Keratinocyte (primary cell): Measurements from ENCODE around the gene LRBA. TPM values are rescaled to one million over a fixed set of nuclear protein-coding genes. Genes with fewer than 3 reads are reported as not detected.
A peak's percentile ranks its signal among the peaks of the same experiment; 100 is the strongest.

Source experiments
- DNase-seq: peaks from one replicate; pipeline ENCODE4 v3.0.0-alpha.2; 2011; ENCODE audit warnings: low read depth, missing footprints, low spot score
- FAIRE-seq: peaks from 2 replicates; lab custom pipeline; 2011; peaks lifted over from hg19 to GRCh38; lab: Jason Lieb, UNC
- H2AFZ ChIP-seq: 2 replicates; pipeline ENCODE4 v1.6.0; 2012; ENCODE audit warnings: low read length, control low read depth, inconsistent platforms; ENCODE audit not compliant: control insufficient read depth
- H3K27ac ChIP-seq: 2 replicates; pipeline ENCODE4 v1.5.1; 2011; ENCODE audit warnings: low read length; ENCODE audit not compliant: control insufficient read depth, insufficient read depth
- H3K27me3 ChIP-seq: 3 replicates; pipeline ENCODE4 v1.6.0; 2011; ENCODE audit warnings: low read length; ENCODE audit not compliant: control insufficient read depth, insufficient read depth; ENCODE audit errors: extremely low read depth
- H3K36me3 ChIP-seq, 2 experiments: 2 replicates in 1 of 2; 3 replicates in 1 of 2; pipeline ENCODE4 v1.5.1; 2011; ENCODE audit warnings: low read length in 2 of 2, mild to moderate bottlenecking in 1 of 2; ENCODE audit not compliant: control insufficient read depth in 2 of 2, insufficient read depth in 2 of 2; ENCODE audit errors: extremely low read depth in 1 of 2
- H3K4me1 ChIP-seq: 3 replicates; pipeline ENCODE4 v1.5.1; 2011; ENCODE audit warnings: low read length; ENCODE audit not compliant: control insufficient read depth, insufficient read depth; ENCODE audit errors: extremely low read depth
- H3K4me2 ChIP-seq: 3 replicates; pipeline ENCODE4 v1.6.0; 2011; ENCODE audit warnings: low read depth, low read length; ENCODE audit not compliant: control insufficient read depth, insufficient read depth; ENCODE audit errors: extremely low read depth
- H3K4me3 ChIP-seq, 3 experiments: fragments of 200-600 bp in 1 of 3; sonication (generic) in 1 of 3; 2 replicates in 2 of 3; 3 replicates in 1 of 3; pipeline ENCODE4 v1.5.1; 2011 to 2016; ENCODE audit warnings: low read length in 3 of 3, mild to moderate bottlenecking in 3 of 3, control low read depth in 2 of 3, inconsistent platforms in 1 of 3, low read depth in 1 of 3, mixed read lengths in 1 of 3, mixed run types in 1 of 3, moderate library complexity in 1 of 3; ENCODE audit not compliant: control insufficient read depth in 2 of 3, insufficient read depth in 2 of 3; ENCODE audit errors: extremely low read depth in 1 of 3
- H3K79me2 ChIP-seq: 2 replicates; pipeline ENCODE4 v1.6.0; 2012; ENCODE audit warnings: low read length; ENCODE audit not compliant: control insufficient read depth, insufficient read depth
- H3K9ac ChIP-seq: 3 replicates; pipeline ENCODE4 v1.6.0; 2011; ENCODE audit warnings: low read length; ENCODE audit not compliant: control insufficient read depth, insufficient read depth; ENCODE audit errors: extremely low read depth
- H3K9me1 ChIP-seq: 3 replicates; pipeline ENCODE4 v1.6.0; 2011; ENCODE audit warnings: low read length; ENCODE audit not compliant: control insufficient read depth, insufficient read depth; ENCODE audit errors: extremely low read depth
- H3K9me3 ChIP-seq: 2 replicates; pipeline ENCODE4 v1.5.1; 2012; ENCODE audit warnings: low read depth, low read length; ENCODE audit not compliant: control insufficient read depth
- H4K20me1 ChIP-seq: 3 replicates; pipeline ENCODE4 v1.6.0; 2011; ENCODE audit warnings: low read length; ENCODE audit not compliant: control insufficient read depth, insufficient read depth; ENCODE audit errors: extremely low read depth
- EZH2 ChIP-seq: IDR thresholded peaks from one replicate; pipeline ENCODE4 v1.6.1; 2012; ENCODE audit warnings: inconsistent platforms, mild to moderate bottlenecking, low read length, moderate library complexity
- dilution Hi-C: fragments of 300-500 bp; cut with MboI; formaldehyde crosslinking; loops from one replicate; pipeline ENCODE4 v1.7.0; 2020; ENCODE audit warnings: low sequenced_read_pairs; ENCODE audit not compliant: extremely low pct_ligation_motif_present
- polyA plus RNA-seq, 5 experiments: library from polyadenylated mRNA; depleted of rRNA in 3 of 5; stranded (reverse) in 3 of 5; stranded (forward) in 1 of 5; unstranded in 1 of 5; fragments of >200 nt; gene quantifications; 1 replicate in 1 of 5; 2 replicates in 3 of 5; 3 replicates in 1 of 5; pipeline versions ENCODE4 v1.2.1 to v1.2.3, GENCODE V29; 2011 to 2012; ENCODE audit warnings: missing spikeins in 2 of 5, low read depth in 1 of 5, low replicate concordance in 1 of 5
- TF ChIP-seq, protein P1 (sequence below), 3 experiments: IDR thresholded peaks in 1 of 3; conservative IDR thresholded peaks in 1 of 3; optimal IDR thresholded peaks in 1 of 3; 2 replicates in 2 of 3; 3 replicates in 1 of 3; pipeline versions ENCODE3 to v1.5.1; 2011; ENCODE audit warnings: low read length in 3 of 3, mild to moderate bottlenecking in 3 of 3, moderate library complexity in 2 of 3, control low read depth in 1 of 3, inconsistent platforms in 1 of 3; ENCODE audit not compliant: insufficient read depth in 2 of 3; ENCODE audit errors: extremely low read depth in 1 of 3

LRBA gene
- polyA plus RNA-seq, 1 donor (not counting 4 experiments of a cell fraction or from before 2014, with no cell fraction given) = 35.6 TPM

DNA sequence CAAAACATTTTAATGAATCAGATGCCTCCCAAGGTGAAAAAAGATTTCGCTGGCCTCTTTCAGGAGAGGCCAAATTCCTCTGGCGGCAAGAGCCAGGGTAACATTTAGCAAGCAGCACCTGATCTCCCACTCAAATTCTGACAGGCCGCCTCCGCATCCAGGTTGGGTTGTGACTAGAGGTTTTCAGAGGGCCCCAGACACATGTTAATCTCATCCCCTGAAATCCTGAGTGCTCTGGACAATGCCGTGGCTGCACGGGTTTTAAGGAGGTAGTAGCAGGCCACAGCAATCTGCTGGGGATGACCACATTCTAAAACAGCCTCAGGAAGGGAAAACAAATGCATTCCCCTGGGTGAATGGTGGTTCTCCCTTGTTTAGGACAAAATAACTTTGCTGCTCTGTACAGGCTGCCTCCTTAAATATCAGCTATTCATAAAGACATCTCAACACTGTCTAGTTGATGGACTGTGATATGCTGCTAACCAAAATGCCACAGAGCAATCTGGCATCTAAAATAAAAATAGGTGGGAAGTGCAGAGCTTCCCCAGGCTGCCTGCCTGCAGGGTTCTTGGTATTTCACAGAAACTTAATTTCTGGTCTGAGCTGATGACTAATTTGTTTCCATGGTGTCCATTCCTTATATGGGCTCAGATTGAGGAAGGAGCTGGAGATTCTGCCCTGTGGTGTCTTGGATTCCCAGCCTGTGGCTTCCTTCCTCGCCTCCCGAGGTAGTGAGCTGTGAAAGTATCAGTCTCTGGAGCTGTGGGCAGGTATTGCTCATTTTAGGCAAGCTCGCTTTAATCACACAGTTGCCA, 734.8 kb downstream of the LRBA start:
- Histone ChIP-seq H3K79me2 (no peaks in the 10 kb centered on the region), H3K36me3 (peaks cover 0 to 4% of the 10 kb centered on the region in 2 experiments), H3K4me2 (peak overlapping the region; percentile 49), H3K27ac (peak overlapping the region; percentile 23), H4K20me1 (no peaks in the 10 kb centered on the region), H3K9ac (no peak overlapping the region), H3K4me3 (no peak overlapping the region), H3K9me1 (no peaks in the 10 kb centered on the region), H3K9me3 (no peaks in the 10 kb centered on the region), H2AFZ (no peak overlapping the region), H3K4me1 (peaks cover 12% of the 10 kb centered on the region), H3K27me3 (no peaks in the 10 kb centered on the region)
- dilution Hi-C loops = no loop called here
- DNase-seq (no peak), FAIRE-seq (peak; percentile 96)
- TF ChIP-seq EZH2 = no peak
- TF ChIP-seq, protein P1, sequence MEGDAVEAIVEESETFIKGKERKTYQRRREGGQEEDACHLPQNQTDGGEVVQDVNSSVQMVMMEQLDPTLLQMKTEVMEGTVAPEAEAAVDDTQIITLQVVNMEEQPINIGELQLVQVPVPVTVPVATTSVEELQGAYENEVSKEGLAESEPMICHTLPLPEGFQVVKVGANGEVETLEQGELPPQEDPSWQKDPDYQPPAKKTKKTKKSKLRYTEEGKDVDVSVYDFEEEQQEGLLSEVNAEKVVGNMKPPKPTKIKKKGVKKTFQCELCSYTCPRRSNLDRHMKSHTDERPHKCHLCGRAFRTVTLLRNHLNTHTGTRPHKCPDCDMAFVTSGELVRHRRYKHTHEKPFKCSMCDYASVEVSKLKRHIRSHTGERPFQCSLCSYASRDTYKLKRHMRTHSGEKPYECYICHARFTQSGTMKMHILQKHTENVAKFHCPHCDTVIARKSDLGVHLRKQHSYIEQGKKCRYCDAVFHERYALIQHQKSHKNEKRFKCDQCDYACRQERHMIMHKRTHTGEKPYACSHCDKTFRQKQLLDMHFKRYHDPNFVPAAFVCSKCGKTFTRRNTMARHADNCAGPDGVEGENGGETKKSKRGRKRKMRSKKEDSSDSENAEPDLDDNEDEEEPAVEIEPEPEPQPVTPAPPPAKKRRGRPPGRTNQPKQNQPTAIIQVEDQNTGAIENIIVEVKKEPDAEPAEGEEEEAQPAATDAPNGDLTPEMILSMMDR (optimal IDR thresholded peaks at IDR 0.05 in 1 of 3, IDR thresholded peaks at IDR 0.05 in 1 of 3, conservative IDR thresholded peaks at IDR 0.05 in 1 of 3; ENCODE audit: extremely low read depth in 1 of 3, insufficient read depth in 2 of 3, low read length in 3 of 3) = no peak

DNA sequence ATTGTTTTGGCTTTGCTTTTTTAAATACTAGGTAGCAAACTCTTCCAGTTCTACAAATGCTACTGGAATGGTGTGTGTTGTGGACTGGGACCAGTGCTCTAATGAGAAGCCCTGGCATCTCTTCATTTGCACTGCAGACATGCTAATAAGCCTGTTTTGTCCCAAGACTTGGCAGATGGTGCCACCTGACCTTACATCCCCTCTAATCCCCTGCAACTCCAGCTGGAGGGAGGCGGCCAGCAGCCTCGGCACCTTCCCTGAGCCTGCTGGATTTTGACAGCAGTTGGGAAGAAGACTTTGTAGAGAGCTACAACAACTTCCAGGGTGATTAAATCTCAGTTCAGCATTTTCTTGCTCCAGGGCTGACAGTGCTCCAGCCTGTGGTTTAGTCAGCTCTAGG, 736.9 kb downstream of the LRBA start:
- H3K27me3 ChIP-seq = no peaks in the 10 kb centered on the region
- no peaks in the 10 kb centered on the region for H3K9me3 ChIP-seq
- H2AFZ ChIP-seq = no peak overlapping the region
- peaks cover 12% of the 10 kb centered on the region for H3K4me1 ChIP-seq
- H3K27ac ChIP-seq = no peak overlapping the region
- H3K36me3 ChIP-seq = peaks cover 0 to 2% of the 10 kb centered on the region in 2 experiments
- DNase-seq = no peak
- no peak overlapping the region for H3K4me2 ChIP-seq
- H3K9ac ChIP-seq = no peak overlapping the region
- H3K79me2 ChIP-seq = no peaks in the 10 kb centered on the region
- dilution Hi-C loops = no loop called here
- H3K9me1 ChIP-seq = no peaks in the 10 kb centered on the region
- no peak for FAIRE-seq
- H3K4me3 ChIP-seq = no peak overlapping the region
- TF ChIP-seq EZH2 = no peak
- TF ChIP-seq, protein P1 (optimal IDR thresholded peaks at IDR 0.05 in 1 of 3, IDR thresholded peaks at IDR 0.05 in 1 of 3, conservative IDR thresholded peaks at IDR 0.05 in 1 of 3; ENCODE audit: extremely low read depth in 1 of 3, insufficient read depth in 2 of 3, low read length in 3 of 3) = no peak
- H4K20me1 ChIP-seq = no peaks in the 10 kb centered on the region
